ENCODE measurements around the gene EFCAB6. TPM values are rescaled to one million over a fixed set of nuclear protein-coding genes. Genes with fewer than 3 reads are reported as not detected.

EFCAB6 gene
- total and polyA plus RNA-seq, 2 of the 4 experiments (the other 2 are of a cell fraction): 0.44 to 1.1 TPM

DNA sequence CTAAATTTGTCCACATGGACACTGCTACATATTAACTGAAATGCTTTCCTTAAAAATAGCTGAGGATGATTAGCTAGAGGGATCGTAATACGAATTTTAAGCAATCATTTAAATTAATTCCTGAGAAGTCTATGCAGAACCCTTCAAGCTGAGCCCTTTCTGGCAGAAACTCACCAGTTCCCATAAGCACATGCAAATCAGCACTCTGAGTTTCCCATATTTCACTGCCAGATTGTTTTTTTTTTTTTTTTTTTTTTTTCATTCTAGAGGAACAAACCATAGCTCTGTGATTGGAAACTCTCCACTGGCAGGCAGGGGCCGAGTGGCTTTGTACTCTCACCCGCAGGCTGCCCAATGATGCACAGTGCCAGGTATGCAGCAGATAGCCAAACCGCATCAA lies 145.6 kb downstream of the EFCAB6 start:
- H2BK120ac ChIP-seq (ENCODE audit: low read depth, low read length): no peak overlapping the region
- no peak overlapping the region for H4K8ac ChIP-seq (ENCODE audit: low read depth in 2 of 2, low read length in 2 of 2)
- H2AK9ac ChIP-seq (replicated peaks; ENCODE audit: low read depth, low read length, poor library complexity): no peak overlapping the region
- no peak overlapping the region for H2BK5ac ChIP-seq (ENCODE audit: low read depth, low read length, poor library complexity, severe bottlenecking)
- H3K4ac ChIP-seq (ENCODE audit: low read depth, low read length): no peak overlapping the region
- POLR2A ChIA-PET (ENCODE audit: unreplicated experiment): no interaction called here
- no peak overlapping the region for H3K9ac ChIP-seq (ENCODE audit: low read depth, low read length)
- no peak overlapping the region for H2BK20ac ChIP-seq (ENCODE audit: low read depth, low read length)
- H3K9me1 ChIP-seq (ENCODE audit: insufficient read depth, low read length): no peaks in the 10 kb centered on the region
- WGBS, 2 experiments (ENCODE audit: extremely low coverage in 2 of 2, insufficient read length in 1 of 2): no CpG with 5 or more reads among the region's 5 CpGs
- no peak overlapping the region for H2AK5ac ChIP-seq (ENCODE audit: low read depth, low read length)
- H4K20me1 ChIP-seq (ENCODE audit: insufficient read depth, low read length): no peaks in the 10 kb centered on the region
- no peaks in the 10 kb centered on the region for H3K79me1 ChIP-seq (ENCODE audit: low read depth in 1 of 2, low read length in 2 of 2)
- H3K4me2 ChIP-seq (ENCODE audit: low read depth, low read length): no peak overlapping the region
- no peak overlapping the region for H3K56ac ChIP-seq (ENCODE audit: extremely low read depth, insufficient read depth, low read length)
- H4K91ac ChIP-seq (ENCODE audit: insufficient read depth, low read depth, low read length): no peak overlapping the region
- no peak for ATAC-seq (ENCODE audit: low read depth)
- H3K27me3 ChIP-seq (ENCODE audit: control insufficient read depth, insufficient read depth, low read length): peaks cover 2% of the 10 kb centered on the region; the same call in 1 of the 2 replicates
- no peak overlapping the region for H3K27ac ChIP-seq (ENCODE audit: insufficient read depth, low read length)
- no peak overlapping the region for H3K23ac ChIP-seq (ENCODE audit: low read depth, low read length)
- CTCF ChIA-PET: interaction anchor here (0.6 kb wide), 1 partner anchor 160 kb away, joined by 3 read pairs; no protein-coding TSS in a partner anchor
- no peak for DNase-seq
- BruUV-seq (replicated peaks): no TSS peak
- TF ChIP-seq CEBPB (IDR thresholded peaks at IDR 0.05; ENCODE audit: low read depth, low read length) (no peak), CHD1 (IDR thresholded peaks at IDR 0.05; ENCODE audit: low read depth, low read length) (no peak), RFX5 (IDR thresholded peaks at IDR 0.05; ENCODE audit: low read depth, low read length) (no peak), RAD21 (IDR thresholded peaks at IDR 0.05; ENCODE audit: low read length) (no peak), MAFK (IDR thresholded peaks at IDR 0.05; ENCODE audit: low read depth, low read length) (no peak), MXI1 (IDR thresholded peaks at IDR 0.05; ENCODE audit: borderline replicate concordance, low read depth, low read length) (no peak), POLR2A (IDR thresholded peaks at IDR 0.05; ENCODE audit: low read depth, low read length) (no peak), RCOR1 (IDR thresholded peaks at IDR 0.05; ENCODE audit: insufficient replicate concordance, low read length) (no peak), BHLHE40 (IDR thresholded peaks at IDR 0.05; ENCODE audit: low read depth, low read length) (no peak), MAZ (IDR thresholded peaks at IDR 0.05; ENCODE audit: borderline replicate concordance, low read depth, low read length) (no peak), SMC3 (IDR thresholded peaks at IDR 0.05; ENCODE audit: low read depth, low read length) (no peak), FOS (IDR thresholded peaks at IDR 0.05; ENCODE audit: low read depth, low read length) (no peak), NFE2L2 (IDR thresholded peaks at IDR 0.05; ENCODE audit: low read depth, low read length) (no peak)
- TF ChIP-seq, protein P1, sequence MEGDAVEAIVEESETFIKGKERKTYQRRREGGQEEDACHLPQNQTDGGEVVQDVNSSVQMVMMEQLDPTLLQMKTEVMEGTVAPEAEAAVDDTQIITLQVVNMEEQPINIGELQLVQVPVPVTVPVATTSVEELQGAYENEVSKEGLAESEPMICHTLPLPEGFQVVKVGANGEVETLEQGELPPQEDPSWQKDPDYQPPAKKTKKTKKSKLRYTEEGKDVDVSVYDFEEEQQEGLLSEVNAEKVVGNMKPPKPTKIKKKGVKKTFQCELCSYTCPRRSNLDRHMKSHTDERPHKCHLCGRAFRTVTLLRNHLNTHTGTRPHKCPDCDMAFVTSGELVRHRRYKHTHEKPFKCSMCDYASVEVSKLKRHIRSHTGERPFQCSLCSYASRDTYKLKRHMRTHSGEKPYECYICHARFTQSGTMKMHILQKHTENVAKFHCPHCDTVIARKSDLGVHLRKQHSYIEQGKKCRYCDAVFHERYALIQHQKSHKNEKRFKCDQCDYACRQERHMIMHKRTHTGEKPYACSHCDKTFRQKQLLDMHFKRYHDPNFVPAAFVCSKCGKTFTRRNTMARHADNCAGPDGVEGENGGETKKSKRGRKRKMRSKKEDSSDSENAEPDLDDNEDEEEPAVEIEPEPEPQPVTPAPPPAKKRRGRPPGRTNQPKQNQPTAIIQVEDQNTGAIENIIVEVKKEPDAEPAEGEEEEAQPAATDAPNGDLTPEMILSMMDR (conservative IDR thresholded peaks at IDR 0.05; ENCODE audit: low read depth, low read length): no peak
- TF ChIP-seq, protein P2, sequence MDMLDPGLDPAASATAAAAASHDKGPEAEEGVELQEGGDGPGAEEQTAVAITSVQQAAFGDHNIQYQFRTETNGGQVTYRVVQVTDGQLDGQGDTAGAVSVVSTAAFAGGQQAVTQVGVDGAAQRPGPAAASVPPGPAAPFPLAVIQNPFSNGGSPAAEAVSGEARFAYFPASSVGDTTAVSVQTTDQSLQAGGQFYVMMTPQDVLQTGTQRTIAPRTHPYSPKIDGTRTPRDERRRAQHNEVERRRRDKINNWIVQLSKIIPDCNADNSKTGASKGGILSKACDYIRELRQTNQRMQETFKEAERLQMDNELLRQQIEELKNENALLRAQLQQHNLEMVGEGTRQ (IDR thresholded peaks at IDR 0.05; ENCODE audit: low read depth, low read length): no peak
- TF ChIP-seq, protein P3, sequence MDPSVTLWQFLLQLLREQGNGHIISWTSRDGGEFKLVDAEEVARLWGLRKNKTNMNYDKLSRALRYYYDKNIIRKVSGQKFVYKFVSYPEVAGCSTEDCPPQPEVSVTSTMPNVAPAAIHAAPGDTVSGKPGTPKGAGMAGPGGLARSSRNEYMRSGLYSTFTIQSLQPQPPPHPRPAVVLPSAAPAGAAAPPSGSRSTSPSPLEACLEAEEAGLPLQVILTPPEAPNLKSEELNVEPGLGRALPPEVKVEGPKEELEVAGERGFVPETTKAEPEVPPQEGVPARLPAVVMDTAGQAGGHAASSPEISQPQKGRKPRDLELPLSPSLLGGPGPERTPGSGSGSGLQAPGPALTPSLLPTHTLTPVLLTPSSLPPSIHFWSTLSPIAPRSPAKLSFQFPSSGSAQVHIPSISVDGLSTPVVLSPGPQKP (IDR thresholded peaks at IDR 0.05; ENCODE audit: borderline replicate concordance, low read depth, low read length): no peak
- H3K18ac ChIP-seq (ENCODE audit: low read depth, low read length): no peak overlapping the region
- intact Hi-C loops (cut with micrococcal nuclease) (no loop called here), in situ Hi-C loops (cut with MboI; ENCODE audit: low sequenced_read_pairs) (no loop called here), dilution Hi-C loops (cut with HindIII; ENCODE audit: low sequenced_read_pairs, unreplicated experiment) (no loop called here)
- no peak overlapping the region for H2BK15ac ChIP-seq (ENCODE audit: low read depth, low read length)
- no peaks in the 10 kb centered on the region for H3K4me1 ChIP-seq (ENCODE audit: control insufficient read depth, insufficient read depth, low read length)
- H2AFZ ChIP-seq (replicated peaks; ENCODE audit: low read length, poor library complexity): no peak overlapping the region
- no peak overlapping the region for H3K4me3 ChIP-seq (ENCODE audit: insufficient read depth, low read depth, low read length)
- no peak overlapping the region for H3K14ac ChIP-seq (replicated peaks; ENCODE audit: low read depth, low read length)
- H4K5ac ChIP-seq (ENCODE audit: low read depth, low read length): no peak overlapping the region
- H3K9me3 ChIP-seq (ENCODE audit: control insufficient read depth, insufficient read depth, low read length): no peaks in the 10 kb centered on the region
- H3K36me3 ChIP-seq (ENCODE audit: control insufficient read depth, insufficient read depth, low read length): no peaks in the 10 kb centered on the region
